Nephron (organoid): ENCODE results near the gene RYR2.

Source experiments
- H3K27ac Mint-ChIP-seq, 3 experiments: 2 replicates each; pipeline ENCODE4 v1.8.0; 2020; ENCODE audit warnings: mixed read lengths in 3 of 3, mild to moderate bottlenecking in 2 of 3, moderate library complexity in 1 of 3
- H3K27me3 Mint-ChIP-seq: 2 replicates; pipeline ENCODE4 v1.8.0; 2021; ENCODE audit warnings: low read depth, mild to moderate bottlenecking, moderate library complexity, mixed read lengths
- H3K36me3 Mint-ChIP-seq: 2 replicates; pipeline ENCODE4 v1.8.0; 2020; ENCODE audit warnings: low read depth, mixed read lengths
- H3K4me1 Mint-ChIP-seq: 2 replicates; pipeline ENCODE4 v1.8.0; 2020; ENCODE audit warnings: mixed read lengths
- H3K4me3 Mint-ChIP-seq, 3 experiments: 2 replicates each; pipeline ENCODE4 v1.8.0; 2020; ENCODE audit warnings: mild to moderate bottlenecking in 3 of 3, mixed read lengths in 3 of 3, moderate library complexity in 2 of 3
- H3K9me3 Mint-ChIP-seq: 2 replicates; pipeline ENCODE4 v1.8.0; 2020; ENCODE audit warnings: mixed read lengths
- CTCF ChIP-seq, 3 experiments: fragments of 200-600 bp; sonication (generic); IDR thresholded peaks; one replicate each; pipeline ENCODE4 v1.5.0; 2021; ENCODE audit warnings: antibody characterized with exemption in 3 of 3; ENCODE audit not compliant: unreplicated experiment in 3 of 3

RYR2 gene

GRCh38 chr1:237732657-237733056, 690.7 kb downstream of the RYR2 start:
- Mint-ChIP-seq H3K9me3 (no peaks in the 10 kb centered on the region), H3K4me3 (no peak overlapping the region), H3K27me3 (no peaks in the 10 kb centered on the region), H3K36me3 (no peaks in the 10 kb centered on the region), H3K27ac (no peak overlapping the region), H3K4me1 (no peaks in the 10 kb centered on the region)
- TF ChIP-seq CTCF (IDR thresholded peaks at IDR 0.05; ENCODE audit: unreplicated experiment in 3 of 3), result no peak

GRCh38 chr1:237736372-237737029, 694.5 kb downstream of the RYR2 start:
- Mint-ChIP-seq H3K9me3 (no peaks in the 10 kb centered on the region), H3K27ac (no peak overlapping the region), H3K27me3 (no peaks in the 10 kb centered on the region), H3K4me3 (no peak overlapping the region), H3K36me3 (no peaks in the 10 kb centered on the region), H3K4me1 (no peaks in the 10 kb centered on the region)
- peak in 1 of 3 experiments; percentile 10 for TF ChIP-seq CTCF (IDR thresholded peaks at IDR 0.05; ENCODE audit: unreplicated experiment in 3 of 3)

GRCh38 chr1:237737448-237737847, 695.5 kb downstream of the RYR2 start:
- Mint-ChIP-seq H3K36me3 (no peaks in the 10 kb centered on the region), H3K4me3 (no peak overlapping the region), H3K27me3 (no peaks in the 10 kb centered on the region), H3K4me1 (no peaks in the 10 kb centered on the region), H3K27ac (no peak overlapping the region), H3K9me3 (no peaks in the 10 kb centered on the region)
- no peak for TF ChIP-seq CTCF (IDR thresholded peaks at IDR 0.05; ENCODE audit: unreplicated experiment in 3 of 3)

GRCh38 chr1:237737938-237738610, 696.1 kb downstream of the RYR2 start:
- H3K4me1 Mint-ChIP-seq, result no peaks in the 10 kb centered on the region
- no peaks in the 10 kb centered on the region for H3K36me3 Mint-ChIP-seq
- H3K4me3 Mint-ChIP-seq, result no peak overlapping the region
- no peak for TF ChIP-seq CTCF (IDR thresholded peaks at IDR 0.05; ENCODE audit: unreplicated experiment in 3 of 3)
- no peaks in the 10 kb centered on the region for H3K27me3 Mint-ChIP-seq
- H3K9me3 Mint-ChIP-seq, result no peaks in the 10 kb centered on the region
- H3K27ac Mint-ChIP-seq, result no peak overlapping the region

- Mint-ChIP-seq H3K4me1 (no peaks in the 10 kb centered on the region), H3K36me3 (no peaks in the 10 kb centered on the region), H3K27me3 (no peaks in the 10 kb centered on the region), H3K4me3 (no peak overlapping the region), H3K27ac (peak overlapping the region in 1 of 3 experiments; percentile 53), H3K9me3 (no peaks in the 10 kb centered on the region)
- TF ChIP-seq CTCF (IDR thresholded peaks at IDR 0.05; ENCODE audit: unreplicated experiment in 3 of 3), result no peak
Observed at GRCh38 chr1:237740846-237741245, 698.9 kb downstream of the RYR2 start.

- Mint-ChIP-seq H3K27me3 (no peaks in the 10 kb centered on the region), H3K9me3 (no peaks in the 10 kb centered on the region), H3K27ac (no peak overlapping the region), H3K4me1 (peaks cover 14% of the 10 kb centered on the region), H3K36me3 (no peaks in the 10 kb centered on the region), H3K4me3 (no peak overlapping the region)
- TF ChIP-seq CTCF (IDR thresholded peaks at IDR 0.05; ENCODE audit: unreplicated experiment in 3 of 3), result no peak
Observed at GRCh38 chr1:237745545-237745944, 703.6 kb downstream of the RYR2 start.
